Activated CD8-positive, alpha-beta T cell treated with anti-CD3 and anti-CD28 coated beads, Interleukin-2, amount 10 ng/mL, durations not matched to agents 7 days and 5 days (primary cell): ENCODE results near the gene PHETA1. TPM values are rescaled to one million over a fixed set of nuclear protein-coding genes. Genes with fewer than 3 reads are reported as not detected.
"Not testable (repeated sequence)": the region's sequence is repeated elsewhere in the genome, so short reads cannot be mapped to it uniquely, and the experiment has no call there.

Experiments used
- ATAC-seq: fragments of 150-1000 bp; cut with Tn5 transposase; one replicate; pipeline ENCODE4 v1.10.0; 2021; ENCODE audit warnings: moderate library complexity
- CTCF ChIA-PET: fragments of 350-600 bp; sonication (Branson Sonifier 250); formaldehyde crosslinking; loops from one replicate; lab custom pipeline; 2021; ENCODE audit warnings: antibody characterized with exemption; lab: Charles Lee
- POLR2A ChIA-PET: fragments of 350-600 bp; sonication (Branson Sonifier 250); formaldehyde crosslinking; loops from one replicate; lab custom pipeline; 2021; ENCODE audit warnings: antibody characterized with exemption; lab: Charles Lee
- DNase-seq: peaks from one replicate; pipeline ENCODE4 v3.0.0-alpha.2; 2020
- H3K27ac Mint-ChIP-seq: one replicate; pipeline ENCODE4 v1.8.0; 2021; ENCODE audit warnings: mild to moderate bottlenecking, mixed read lengths
- H3K27me3 Mint-ChIP-seq: one replicate; pipeline ENCODE4 v1.8.0; 2021; ENCODE audit warnings: low read depth, mixed read lengths
- H3K36me3 Mint-ChIP-seq: one replicate; pipeline ENCODE4 v1.8.0; 2021; ENCODE audit warnings: low read depth, mixed read lengths
- H3K4me1 Mint-ChIP-seq: one replicate; pipeline ENCODE4 v1.8.0; 2021; ENCODE audit warnings: low read depth, mixed read lengths
- H3K4me3 Mint-ChIP-seq: one replicate; pipeline ENCODE4 v1.8.0; 2021; ENCODE audit warnings: mild to moderate bottlenecking, mixed read lengths
- H3K9me3 Mint-ChIP-seq: one replicate; pipeline ENCODE4 v1.8.0; 2022; ENCODE audit warnings: mixed read lengths; ENCODE audit not compliant: insufficient read depth
- total RNA-seq, 2 experiments: library from RNA; stranded (reverse); gene quantifications; one replicate each; pipeline ENCODE4 v1.2.3, GENCODE V29; 2021

PHETA1 gene
- total RNA-seq, 2 experiments from 2014 or later, result 1.1 to 1.7 TPM

DNA sequence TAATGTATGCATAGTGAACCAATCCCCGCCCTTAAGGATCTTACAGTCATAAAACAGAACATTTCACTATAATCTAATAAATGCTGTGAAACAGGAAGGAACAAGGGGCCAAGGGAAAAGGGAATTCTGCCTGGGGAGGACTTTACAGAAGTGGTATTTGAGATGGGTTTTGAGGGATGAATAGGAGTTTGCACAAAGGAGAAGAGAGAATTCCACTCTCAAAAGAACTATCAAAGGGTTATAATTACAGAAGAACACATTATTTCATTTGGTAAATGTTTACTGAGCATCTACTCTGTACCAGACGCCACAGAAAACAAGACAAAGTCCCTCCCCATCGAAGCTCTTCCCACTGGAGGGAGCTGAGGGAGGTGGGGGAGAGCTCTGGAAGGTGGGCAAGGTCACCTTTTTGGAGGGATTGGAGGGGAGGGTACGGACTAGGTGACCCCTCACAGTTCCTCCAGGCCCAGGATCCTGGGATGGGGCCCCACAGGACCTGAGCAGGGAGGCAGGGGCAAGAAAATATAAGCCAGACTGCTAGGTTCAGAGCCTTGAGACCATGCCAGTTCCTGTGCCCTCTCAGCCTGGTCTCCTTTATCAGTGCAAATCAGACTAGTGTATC, 24.5 kb downstream of the PHETA1 start:
- POLR2A ChIA-PET, result no interaction called here
- H3K27ac Mint-ChIP-seq, result no peak overlapping the region
- H3K27me3 Mint-ChIP-seq, result no peaks in the 10 kb centered on the region
- H3K36me3 Mint-ChIP-seq, result no peaks in the 10 kb centered on the region
- H3K4me3 Mint-ChIP-seq, result no peak overlapping the region
- H3K4me1 Mint-ChIP-seq, result no peaks in the 10 kb centered on the region
- no peak for DNase-seq
- CTCF ChIA-PET, result no interaction called here
- peaks cover 1% of the 10 kb centered on the region for H3K9me3 Mint-ChIP-seq
- no peak for ATAC-seq

DNA sequence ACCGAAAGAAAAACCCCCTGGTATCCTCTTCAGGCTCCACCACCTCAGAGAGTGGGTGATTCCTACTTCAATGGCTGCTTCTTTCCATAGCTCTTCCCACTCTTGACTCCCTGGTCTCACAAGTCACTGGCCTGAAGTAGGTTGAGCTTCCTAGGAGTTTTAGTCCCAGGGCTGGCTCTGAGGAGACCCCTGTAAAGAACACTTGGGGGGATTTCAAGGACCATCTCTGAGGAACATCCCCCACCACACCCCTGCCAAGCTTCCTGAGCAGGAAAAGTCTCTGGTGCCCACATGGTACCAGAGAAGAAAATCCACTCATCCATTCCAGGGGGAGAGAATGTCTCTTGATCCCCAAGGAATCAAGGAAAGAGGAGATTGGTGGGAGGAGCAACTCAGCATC, 25.7 kb downstream of the PHETA1 start:
- Mint-ChIP-seq H3K27me3 (no peaks in the 10 kb centered on the region), H3K9me3 (no peaks in the 10 kb centered on the region), H3K4me1 (no peaks in the 10 kb centered on the region), H3K36me3 (no peaks in the 10 kb centered on the region), H3K27ac (no peak overlapping the region), H3K4me3 (no peak overlapping the region)
- CTCF ChIA-PET, result interaction anchor here (1.0 kb wide), 1 partner anchor 44 kb away, joined by 3 read pairs; no protein-coding TSS in a partner anchor
- no peak for ATAC-seq
- POLR2A ChIA-PET, result no interaction called here
- no peak for DNase-seq

GRCh38 chr12:111342376-111342775, 26.5 kb downstream of the PHETA1 start:
- Mint-ChIP-seq H3K27me3 (no peaks in the 10 kb centered on the region), H3K4me3 (no peak overlapping the region), H3K36me3 (no peaks in the 10 kb centered on the region), H3K4me1 (no peaks in the 10 kb centered on the region), H3K27ac (no peak overlapping the region), H3K9me3 (no peaks in the 10 kb centered on the region)
- CTCF ChIA-PET, result interaction anchor here (1.0 kb wide), 1 partner anchor 44 kb away, joined by 3 read pairs; no protein-coding TSS in a partner anchor
- no peak for ATAC-seq
- no peak for DNase-seq
- POLR2A ChIA-PET, result no interaction called here

GRCh38 chr12:111341426-111342065, 27.3 kb downstream of the PHETA1 start:
- Mint-ChIP-seq H3K4me1 (no peaks in the 10 kb centered on the region), H3K9me3 (no peaks in the 10 kb centered on the region)
- DNase-seq, result no peak

DNA sequence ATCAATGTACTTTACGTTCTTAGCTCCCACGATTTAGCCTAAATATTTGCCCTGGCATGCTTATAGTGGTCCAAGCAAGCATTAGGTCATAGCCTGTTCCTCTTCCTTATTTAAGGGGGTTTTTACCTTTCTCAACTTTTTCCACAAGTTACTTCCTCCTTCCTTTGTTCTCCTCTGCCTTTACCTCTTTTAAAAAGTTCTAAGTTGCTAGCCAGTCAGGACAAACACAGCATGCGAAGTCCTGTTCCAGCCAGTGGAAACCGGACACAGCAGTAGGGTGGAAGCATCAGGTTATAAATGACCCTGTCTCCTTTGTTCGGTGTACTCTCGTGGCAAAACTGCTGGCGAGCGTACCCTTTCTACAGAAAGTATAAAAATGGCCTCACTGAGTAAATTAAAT, 28.2 kb downstream of the PHETA1 start:
- CTCF ChIA-PET, POLR2A ChIA-PET, H3K36me3 Mint-ChIP-seq, H3K9me3 Mint-ChIP-seq, H3K4me1 Mint-ChIP-seq, H3K27me3 Mint-ChIP-seq, DNase-seq, H3K4me3 Mint-ChIP-seq, ATAC-seq, H3K27ac Mint-ChIP-seq: not testable (repeated sequence)

More at GRCh38 chr12:111341426-111342065, 27.3 kb downstream of the PHETA1 start:
- no peak overlapping the region for H3K4me3 Mint-ChIP-seq
- no peaks in the 10 kb centered on the region for H3K36me3 Mint-ChIP-seq
- ChIA-PET CTCF (no interaction called here), POLR2A (no interaction called here)
- no peaks in the 10 kb centered on the region for H3K27me3 Mint-ChIP-seq
- no peak for ATAC-seq
- H3K27ac Mint-ChIP-seq, result no peak overlapping the region

DNA sequence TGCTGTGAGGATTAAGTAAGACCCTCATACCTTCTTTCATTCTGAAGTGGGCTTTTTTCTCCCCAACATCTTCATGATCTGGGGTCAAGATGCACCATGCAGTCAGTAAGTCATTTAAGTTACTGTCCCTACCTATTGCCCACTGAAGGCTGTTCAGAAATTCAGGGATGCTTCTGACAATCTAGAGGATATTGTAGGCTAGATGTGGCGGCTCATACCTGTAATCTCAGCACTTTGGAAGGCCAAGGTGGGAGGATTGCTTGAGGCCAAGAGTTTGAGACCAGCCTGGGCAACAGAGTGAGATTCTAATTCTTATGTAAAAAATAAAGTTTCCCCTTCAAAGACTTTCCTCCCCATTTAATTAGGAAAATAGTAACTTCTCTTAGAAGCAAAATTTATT, 28.7 kb downstream of the PHETA1 start:
- Mint-ChIP-seq H3K4me3 (no peak overlapping the region), H3K27ac (no peak overlapping the region), H3K9me3 (no peaks in the 10 kb centered on the region), H3K4me1 (no peaks in the 10 kb centered on the region), H3K36me3 (no peaks in the 10 kb centered on the region), H3K27me3 (no peaks in the 10 kb centered on the region)
- ChIA-PET POLR2A (no interaction called here), CTCF (no interaction called here)
- DNase-seq, result no peak
- no peak for ATAC-seq

DNA sequence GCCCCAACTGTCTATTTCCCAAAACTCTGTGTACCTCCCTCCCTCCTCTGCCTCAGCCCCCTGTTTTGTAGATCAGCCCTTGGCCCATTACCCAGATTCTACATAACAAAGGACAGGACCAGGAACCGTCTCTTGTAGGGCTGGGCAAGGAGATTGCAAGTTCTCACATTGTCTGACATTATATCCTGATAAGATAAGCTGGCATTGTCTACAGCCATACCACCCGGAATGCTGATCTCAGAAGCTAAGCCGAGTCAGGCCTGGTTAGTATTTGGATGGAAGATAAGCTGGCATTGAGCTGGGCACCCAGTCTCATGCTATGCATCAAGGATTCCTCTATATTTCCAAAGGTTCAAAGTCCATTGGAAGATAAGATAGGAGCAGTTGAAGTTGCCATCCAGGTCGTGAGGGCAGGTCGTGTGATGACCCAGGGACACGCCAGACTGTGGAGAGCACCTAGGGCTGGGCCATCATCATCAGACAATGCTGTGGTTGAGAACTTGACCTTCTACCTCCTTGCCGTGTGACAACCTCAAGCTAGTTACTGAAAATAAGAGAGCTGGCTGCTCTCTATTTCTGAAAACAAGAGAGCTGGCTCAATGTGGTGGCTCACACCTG, 29.5 kb downstream of the PHETA1 start:
- CTCF ChIA-PET, result interaction anchor here (1.2 kb wide), 1 partner anchor 58 kb away, joined by 3 read pairs; no protein-coding TSS in a partner anchor
- H3K4me1 Mint-ChIP-seq, result no peaks in the 10 kb centered on the region
- no peak overlapping the region for H3K27ac Mint-ChIP-seq
- H3K36me3 Mint-ChIP-seq, result no peaks in the 10 kb centered on the region
- H3K27me3 Mint-ChIP-seq, result no peaks in the 10 kb centered on the region
- ATAC-seq (no peak), DNase-seq (no peak)
- no peaks in the 10 kb centered on the region for H3K9me3 Mint-ChIP-seq
- POLR2A ChIA-PET, result no interaction called here
- no peak overlapping the region for H3K4me3 Mint-ChIP-seq

GRCh38 chr12:111338096-111338495, 30.8 kb downstream of the PHETA1 start:
- no peak overlapping the region for H3K4me3 Mint-ChIP-seq
- POLR2A ChIA-PET, result no interaction called here
- DNase-seq, result no peak
- no peaks in the 10 kb centered on the region for H3K36me3 Mint-ChIP-seq
- no peak for ATAC-seq
- no peaks in the 10 kb centered on the region for H3K4me1 Mint-ChIP-seq
- H3K27ac Mint-ChIP-seq, result no peak overlapping the region
- CTCF ChIA-PET, result no interaction called here
- H3K27me3 Mint-ChIP-seq, result no peaks in the 10 kb centered on the region
- no peaks in the 10 kb centered on the region for H3K9me3 Mint-ChIP-seq

DNA sequence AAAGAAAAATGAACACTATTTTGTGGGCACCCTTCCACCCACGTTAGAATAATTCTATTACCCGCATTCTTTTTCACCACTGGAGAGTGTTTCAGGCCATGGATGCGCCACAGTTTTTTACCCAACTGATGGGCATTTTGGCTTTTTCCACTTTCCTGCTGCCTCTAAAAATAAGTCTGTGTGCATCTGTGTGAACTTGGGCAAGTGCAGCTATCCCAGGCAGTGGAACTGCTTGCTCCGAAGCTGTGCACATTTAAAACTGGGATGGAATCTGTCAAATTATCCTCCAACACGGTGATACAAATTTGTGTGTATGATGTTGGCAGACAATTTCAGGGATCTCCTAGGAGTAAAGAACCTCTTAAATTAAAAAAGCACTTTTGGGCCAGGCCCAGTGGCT, 31.5 kb downstream of the PHETA1 start:
- no peak overlapping the region for H3K4me3 Mint-ChIP-seq
- ATAC-seq (no peak), DNase-seq (no peak)
- H3K27me3 Mint-ChIP-seq, result no peaks in the 10 kb centered on the region
- H3K4me1 Mint-ChIP-seq, result no peaks in the 10 kb centered on the region
- CTCF ChIA-PET, result no interaction called here
- POLR2A ChIA-PET, result no interaction called here
- no peaks in the 10 kb centered on the region for H3K36me3 Mint-ChIP-seq
- no peak overlapping the region for H3K27ac Mint-ChIP-seq
- H3K9me3 Mint-ChIP-seq, result no peaks in the 10 kb centered on the region

DNA sequence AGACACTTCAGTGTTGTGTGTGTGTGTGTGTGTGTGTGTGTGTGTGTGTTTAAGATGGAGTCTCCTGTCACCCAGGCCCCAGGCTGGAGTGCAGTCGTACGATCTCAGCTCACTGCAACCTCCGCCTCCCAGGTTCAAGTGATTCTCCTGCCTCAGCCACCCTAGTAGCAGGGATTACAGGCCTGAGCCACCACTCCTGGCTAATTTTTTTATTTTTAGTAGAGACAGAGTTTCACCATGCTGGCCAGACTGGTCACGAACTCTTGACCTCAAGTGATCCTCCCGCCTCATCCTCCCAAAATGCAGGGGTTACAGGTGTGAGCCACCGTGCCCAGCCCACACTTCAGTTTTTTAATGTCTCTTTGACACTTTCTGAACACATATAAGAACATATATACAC, 32.5 kb downstream of the PHETA1 start:
- H3K4me3 Mint-ChIP-seq, H3K9me3 Mint-ChIP-seq, H3K27ac Mint-ChIP-seq, DNase-seq, H3K36me3 Mint-ChIP-seq, ATAC-seq, H3K27me3 Mint-ChIP-seq, CTCF ChIA-PET, H3K4me1 Mint-ChIP-seq, POLR2A ChIA-PET: not testable (repeated sequence)

GRCh38 chr12:111335811-111336210, 33.1 kb downstream of the PHETA1 start:
- H3K9me3 Mint-ChIP-seq, result no peaks in the 10 kb centered on the region
- no peaks in the 10 kb centered on the region for H3K4me1 Mint-ChIP-seq
- CTCF ChIA-PET, result no interaction called here

GRCh38 chr12:111335301-111335700, 33.6 kb downstream of the PHETA1 start:
- DNase-seq, H3K4me1 Mint-ChIP-seq, H3K9me3 Mint-ChIP-seq, H3K27ac Mint-ChIP-seq, ATAC-seq, POLR2A ChIA-PET, H3K36me3 Mint-ChIP-seq, H3K4me3 Mint-ChIP-seq, H3K27me3 Mint-ChIP-seq: not testable (repeated sequence)
- CTCF ChIA-PET, result interaction anchor here (1.5 kb wide), 1 partner anchor 62 kb away, joined by 3 read pairs; no protein-coding TSS in a partner anchor

More at GRCh38 chr12:111335811-111336210, 33.1 kb downstream of the PHETA1 start:
- Mint-ChIP-seq H3K4me3 (no peak overlapping the region), H3K36me3 (no peaks in the 10 kb centered on the region), H3K27ac (no peak overlapping the region), H3K27me3 (no peaks in the 10 kb centered on the region)
- ATAC-seq (no peak), DNase-seq (no peak)
- POLR2A ChIA-PET, result no interaction called here
